Adrenal gland (tissue), 5 donors: ENCODE measurements around the gene GLB1L2.

Source experiments
- CTCF ChIP-seq, 6 experiments: fragments of 450-650 bp in 4 of 6; fragments of 200-600 bp in 2 of 6; sonication (generic) in 1 of 6; IDR thresholded peaks; 1 replicate in 5 of 6; 2 replicates in 1 of 6; pipeline versions ENCODE4 v1.5.1 to v1.8.0; 2016 to 2021; ENCODE audit warnings: antibody characterized with exemption in 6 of 6, mild to moderate bottlenecking in 2 of 6, moderate library complexity in 1 of 6
- POLR2A ChIP-seq, 2 donors: fragments of 450-650 bp; IDR thresholded peaks; one replicate each; pipeline ENCODE4 v1.6.1; 2017; ENCODE audit warnings: antibody characterized with exemption in 2 of 2, mild to moderate bottlenecking in 2 of 2, moderate library complexity in 1 of 2
- donor health status: DM: no; HTN: no; CAD: no.

- TF ChIP-seq CTCF (IDR thresholded peaks at IDR 0.05), result no peak
- TF ChIP-seq POLR2A (IDR thresholded peaks at IDR 0.05), result no peak
These were observed 17.5 kb downstream of the GLB1L2 start for GRCh38 chr11:134349109-134349801.
